Activated T-cell treated with anti-CD3 and anti-CD28 coated beads, Interleukin-2, amount 50 U/mL, for 72 hours (primary cell): ENCODE data around the gene ELP2. TPM values are rescaled to one million over a fixed set of nuclear protein-coding genes. Genes with fewer than 3 reads are reported as not detected.

Source experiments
- ATAC-seq, 2 donors: fragments of 150-1000 bp; cut with Tn5 transposase; replicated peaks in 1 of 2; 2 replicates each; pipeline ENCODE4 v1.10.0; 2021; ENCODE audit warnings: moderate library complexity in 2 of 2, mild to moderate bottlenecking in 1 of 2
- DNase-seq, 2 donors: peaks; one replicate each; pipeline ENCODE4 v3.0.0; 2021 to 2022; ENCODE audit warnings: mixed read lengths in 1 of 2
- H3K27ac Mint-ChIP-seq: one replicate; pipeline ENCODE4 v1.8.0; 2022; ENCODE audit warnings: mild to moderate bottlenecking, moderate library complexity, mixed read lengths
- H3K27me3 Mint-ChIP-seq: one replicate; pipeline ENCODE4 v1.8.0; 2022; ENCODE audit warnings: low read depth, mixed read lengths
- H3K36me3 Mint-ChIP-seq, 2 donors: one replicate each; pipeline ENCODE4 v1.8.0; 2022; ENCODE audit warnings: mixed read lengths in 2 of 2, mild to moderate bottlenecking in 1 of 2; ENCODE audit not compliant: insufficient read depth in 2 of 2
- H3K4me1 Mint-ChIP-seq: one replicate; pipeline ENCODE4 v1.8.0; 2022; ENCODE audit warnings: low read depth, mixed read lengths
- H3K4me3 Mint-ChIP-seq, 2 donors: one replicate each; pipeline ENCODE4 v1.8.0; 2022; ENCODE audit warnings: mild to moderate bottlenecking in 2 of 2, mixed read lengths in 2 of 2, moderate library complexity in 2 of 2
- H3K9me3 Mint-ChIP-seq, 2 donors: one replicate each; pipeline ENCODE4 v1.8.0; 2022; ENCODE audit warnings: mixed read lengths in 2 of 2
- total RNA-seq, 2 donors: library from RNA; stranded (reverse); gene quantifications; one replicate each; pipeline ENCODE4 v1.2.3, GENCODE V29; 2022

ELP2 gene
- total RNA-seq, 2 donors from 2014 or later = 107 TPM

- Mint-ChIP-seq H3K9me3 (no peaks in the 10 kb centered on the region), H3K4me1 (peaks cover 8% of the 10 kb centered on the region), H3K27me3 (peaks cover 33% of the 10 kb centered on the region), H3K27ac (no peak overlapping the region), H3K4me3 (no peak overlapping the region), H3K36me3 (no peaks in the 10 kb centered on the region)
- ATAC-seq = no peak
- DNase-seq = no peak
Measured at GRCh38 chr18:36189486-36189885, 59.8 kb downstream of the ELP2 start.

GRCh38 chr18:36191286-36191685, 61.6 kb downstream of the ELP2 start:
- Mint-ChIP-seq H3K27ac (no peak overlapping the region), H3K36me3 (no peaks in the 10 kb centered on the region), H3K4me3 (no peak overlapping the region), H3K9me3 (no peaks in the 10 kb centered on the region), H3K27me3 (peaks cover 21% of the 10 kb centered on the region), H3K4me1 (peaks cover 8% of the 10 kb centered on the region)
- DNase-seq (no peak), ATAC-seq (no peak)

DNA sequence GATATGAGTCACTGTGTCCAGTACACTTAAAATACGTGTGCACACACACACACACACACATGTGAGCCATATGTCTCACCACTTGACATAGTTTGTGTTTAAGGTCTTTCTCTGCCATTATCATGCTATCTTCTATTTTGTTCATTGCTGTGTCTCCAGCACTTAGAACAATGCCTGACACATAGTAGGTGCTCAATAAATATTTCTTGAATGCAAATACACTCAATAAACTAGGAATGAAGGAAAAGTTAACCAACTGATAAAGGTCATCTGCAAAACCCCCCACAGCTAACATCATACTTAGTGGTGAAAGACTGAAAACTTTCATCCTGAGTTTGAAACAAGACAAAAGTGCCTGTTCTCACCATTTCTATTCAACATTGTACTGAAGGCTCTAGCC, 62.0 kb downstream of the ELP2 start:
- DNase-seq (no peak), ATAC-seq (no peak)
- no peaks in the 10 kb centered on the region for H3K9me3 Mint-ChIP-seq
- H3K36me3 Mint-ChIP-seq = no peaks in the 10 kb centered on the region
- H3K27ac Mint-ChIP-seq = no peak overlapping the region
- peaks cover 21% of the 10 kb centered on the region for H3K27me3 Mint-ChIP-seq
- no peak overlapping the region for H3K4me3 Mint-ChIP-seq
- peaks cover 8% of the 10 kb centered on the region for H3K4me1 Mint-ChIP-seq

DNA sequence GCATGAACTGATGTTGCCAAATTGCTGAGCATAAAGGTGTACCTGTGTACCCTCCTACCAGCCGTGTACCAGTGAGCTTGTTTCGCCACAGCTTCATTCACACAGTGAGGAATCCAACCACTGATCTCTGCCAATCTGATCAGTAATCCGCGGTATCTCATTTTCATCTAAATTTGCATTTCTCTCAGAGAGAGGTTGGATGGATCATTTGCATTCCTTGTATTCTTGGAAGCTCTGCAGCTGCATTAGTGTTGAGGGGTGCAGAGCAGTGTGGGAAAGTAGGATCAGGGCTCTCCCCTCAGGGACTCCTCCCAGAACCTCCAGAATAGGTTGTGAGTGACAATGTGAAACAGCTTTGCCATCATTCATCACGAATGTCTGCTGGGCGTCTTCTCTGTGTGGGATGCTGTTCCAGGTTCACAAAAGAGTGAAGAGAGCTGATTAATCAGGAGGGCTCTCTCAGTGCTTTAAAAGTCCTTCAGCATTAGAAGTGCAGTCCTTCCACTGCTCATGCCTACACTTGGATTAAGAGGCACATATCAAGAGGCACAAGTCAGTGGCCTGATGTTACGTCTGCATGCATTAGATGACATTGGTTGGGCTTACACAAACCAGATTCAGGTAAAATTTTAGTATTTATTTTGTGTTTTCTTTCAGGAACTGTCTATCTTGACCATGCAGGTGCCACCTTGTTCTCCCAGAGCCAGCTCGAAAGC, 65.1 kb downstream of the ELP2 start:
- Mint-ChIP-seq H3K27me3 (peaks cover 6% of the 10 kb centered on the region), H3K9me3 (no peaks in the 10 kb centered on the region), H3K4me1 (no peaks in the 10 kb centered on the region), H3K4me3 (no peak overlapping the region), H3K36me3 (no peaks in the 10 kb centered on the region), H3K27ac (no peak overlapping the region)
- ATAC-seq (no peak), DNase-seq (no peak)

DNA sequence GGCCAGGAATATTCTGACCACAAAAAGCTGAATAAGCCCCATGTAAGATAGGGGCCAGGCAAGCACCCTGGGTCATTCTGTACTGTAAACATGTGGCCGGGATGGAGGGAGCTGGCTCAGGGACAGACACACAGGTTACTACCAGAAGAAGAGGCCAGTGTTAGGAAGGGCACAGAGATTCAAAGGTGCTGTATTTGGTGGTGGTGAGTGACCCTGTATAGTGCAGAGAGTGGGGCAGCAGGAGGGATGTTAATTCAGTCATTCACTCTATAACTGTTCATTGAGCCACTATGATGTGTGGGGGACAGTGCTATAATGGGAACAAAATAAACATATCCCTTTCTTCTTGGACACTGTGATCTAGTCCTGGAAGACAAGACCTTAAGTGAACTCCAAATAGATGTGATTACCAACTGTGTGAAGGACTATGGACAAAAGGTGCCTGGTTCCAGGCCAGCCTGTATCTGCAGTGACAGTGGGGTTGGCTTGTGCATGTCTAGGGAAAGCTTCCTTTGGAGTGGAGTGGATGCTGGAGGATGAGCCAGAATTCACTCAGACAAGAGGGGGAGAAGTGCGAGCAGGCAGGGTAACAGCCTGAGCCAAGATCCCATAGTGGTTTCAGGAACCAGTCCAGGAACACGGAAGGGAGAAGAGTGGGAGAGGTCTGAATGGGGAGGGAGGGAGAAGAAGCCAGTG, 65.9 kb downstream of the ELP2 start:
- no peak overlapping the region for H3K4me3 Mint-ChIP-seq
- peaks cover 6% of the 10 kb centered on the region for H3K27me3 Mint-ChIP-seq
- ATAC-seq (no peak), DNase-seq (no peak)
- no peaks in the 10 kb centered on the region for H3K4me1 Mint-ChIP-seq
- no peaks in the 10 kb centered on the region for H3K36me3 Mint-ChIP-seq
- H3K27ac Mint-ChIP-seq = no peak overlapping the region
- H3K9me3 Mint-ChIP-seq = no peaks in the 10 kb centered on the region

GRCh38 chr18:36196238-36196995, 66.7 kb downstream of the ELP2 start:
- DNase-seq = no peak
- Mint-ChIP-seq H3K4me3 (no peak overlapping the region), H3K4me1 (no peaks in the 10 kb centered on the region), H3K36me3 (no peaks in the 10 kb centered on the region), H3K9me3 (no peaks in the 10 kb centered on the region), H3K27me3 (peaks cover 6% of the 10 kb centered on the region), H3K27ac (no peak overlapping the region)
- ATAC-seq = no peak

GRCh38 chr18:36197511-36198166, 67.9 kb downstream of the ELP2 start:
- Mint-ChIP-seq H3K27ac (no peak overlapping the region), H3K36me3 (no peaks in the 10 kb centered on the region), H3K9me3 (no peaks in the 10 kb centered on the region), H3K4me1 (no peaks in the 10 kb centered on the region), H3K27me3 (peaks cover 6% of the 10 kb centered on the region), H3K4me3 (no peak overlapping the region)
- ATAC-seq (no peak), DNase-seq (no peak)

- no peak overlapping the region for H3K4me3 Mint-ChIP-seq
- no peaks in the 10 kb centered on the region for H3K9me3 Mint-ChIP-seq
- H3K27me3 Mint-ChIP-seq = no peaks in the 10 kb centered on the region
- H3K4me1 Mint-ChIP-seq = no peaks in the 10 kb centered on the region
- no peak overlapping the region for H3K27ac Mint-ChIP-seq
- DNase-seq (no peak), ATAC-seq (no peak)
- H3K36me3 Mint-ChIP-seq = no peaks in the 10 kb centered on the region
Measured at GRCh38 chr18:36199691-36200295, 70.1 kb downstream of the ELP2 start.

- no peak for DNase-seq
- no peak overlapping the region for H3K27ac Mint-ChIP-seq
Measured at GRCh38 chr18:36200354-36200771, 70.7 kb downstream of the ELP2 start.

GRCh38 chr18:36201765-36202164, 72.1 kb downstream of the ELP2 start:
- H3K4me3 Mint-ChIP-seq = no peak overlapping the region
- no peaks in the 10 kb centered on the region for H3K27me3 Mint-ChIP-seq
- no peak overlapping the region for H3K27ac Mint-ChIP-seq
- DNase-seq = no peak
- H3K4me1 Mint-ChIP-seq = no peaks in the 10 kb centered on the region
- H3K36me3 Mint-ChIP-seq = no peaks in the 10 kb centered on the region
- ATAC-seq = no peak
- H3K9me3 Mint-ChIP-seq = no peaks in the 10 kb centered on the region

More at GRCh38 chr18:36200354-36200771, 70.7 kb downstream of the ELP2 start:
- Mint-ChIP-seq H3K4me3 (no peak overlapping the region), H3K4me1 (no peaks in the 10 kb centered on the region), H3K27me3 (no peaks in the 10 kb centered on the region), H3K9me3 (no peaks in the 10 kb centered on the region), H3K36me3 (no peaks in the 10 kb centered on the region)
- ATAC-seq = no peak

GRCh38 chr18:36203360-36203895, 73.7 kb downstream of the ELP2 start:
- DNase-seq (no peak), ATAC-seq (no peak)
- Mint-ChIP-seq H3K4me1 (no peaks in the 10 kb centered on the region), H3K4me3 (no peak overlapping the region), H3K27me3 (no peaks in the 10 kb centered on the region), H3K9me3 (peaks cover 2 to 5% of the 10 kb centered on the region in 2 donors), H3K36me3 (peaks cover 0 to 6% of the 10 kb centered on the region in 2 donors), H3K27ac (no peak overlapping the region)

GRCh38 chr18:36205166-36205565, 75.5 kb downstream of the ELP2 start:
- no peak overlapping the region for H3K27ac Mint-ChIP-seq
- peaks cover 2 to 5% of the 10 kb centered on the region in 2 donors for H3K9me3 Mint-ChIP-seq
- H3K4me1 Mint-ChIP-seq = no peaks in the 10 kb centered on the region
- peaks cover 0 to 6% of the 10 kb centered on the region in 2 donors for H3K36me3 Mint-ChIP-seq
- no peak overlapping the region for H3K4me3 Mint-ChIP-seq
- no peaks in the 10 kb centered on the region for H3K27me3 Mint-ChIP-seq
- ATAC-seq = no peak
- DNase-seq = no peak
